Ishikawa (cell line): ENCODE data around the gene LRRC45.

Experiments
- CEBPB ChIP-seq: IDR thresholded peaks from 2 replicates; pipeline ENCODE4 v1.6.1; 2012
- EP300 ChIP-seq: IDR thresholded peaks from 2 replicates; pipeline ENCODE4 v1.6.1; 2012; ENCODE audit warnings: borderline replicate concordance
- FOXM1 ChIP-seq: IDR thresholded peaks from 2 replicates; pipeline ENCODE4 v1.6.1; 2012; ENCODE audit warnings: low read depth, borderline replicate concordance
- NFIC ChIP-seq: IDR thresholded peaks from 2 replicates; pipeline ENCODE4 v1.6.1; 2012
- RAD21 ChIP-seq: IDR thresholded peaks from 2 replicates; pipeline ENCODE4 v1.6.1; 2012; ENCODE audit warnings: low read depth
- TAF1 ChIP-seq: IDR thresholded peaks from 2 replicates; pipeline ENCODE4 v1.6.1; 2012; ENCODE audit warnings: low read depth, mild to moderate bottlenecking
- TCF12 ChIP-seq: IDR thresholded peaks from 2 replicates; pipeline ENCODE4 v1.6.1; 2012; ENCODE audit warnings: low read depth
- TEAD4 ChIP-seq: IDR thresholded peaks from 2 replicates; pipeline ENCODE4 v1.6.1; 2012
- YY1 ChIP-seq: IDR thresholded peaks from 2 replicates; pipeline ENCODE4 v1.6.1; 2012; ENCODE audit warnings: low read depth
- TF ChIP-seq, protein P1 (sequence below): IDR thresholded peaks from 2 replicates; pipeline ENCODE4 v1.6.1; 2012
- TF ChIP-seq, protein P2 (sequence below): IDR thresholded peaks from 2 replicates; pipeline ENCODE4 v1.6.1; 2012; ENCODE audit warnings: low read depth, mild to moderate bottlenecking
- TF ChIP-seq, protein P3 (sequence below): IDR thresholded peaks from 2 replicates; pipeline ENCODE4 v1.6.1; 2012

DNA sequence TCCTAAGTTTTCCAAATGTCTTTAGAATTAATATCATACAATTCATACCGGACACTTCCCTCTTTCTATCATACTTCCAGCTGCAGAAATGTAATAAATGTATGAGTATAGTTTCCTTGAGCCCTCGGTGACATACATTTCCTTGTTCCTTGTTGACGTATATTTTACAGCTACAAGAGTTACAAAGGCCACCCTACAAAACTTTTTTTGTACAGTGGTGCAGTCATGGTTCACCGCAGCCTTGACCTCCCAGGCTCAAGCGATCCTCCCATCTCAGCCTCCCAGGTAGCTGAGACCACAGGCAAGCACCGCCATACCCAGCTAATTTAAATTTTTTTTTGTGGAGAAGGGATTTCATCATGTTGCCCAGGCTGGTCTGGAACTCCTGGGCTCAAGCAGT, 49.7 kb downstream of the LRRC45 start:
- TF ChIP-seq RAD21 (no peak), FOXM1 (no peak), EP300 (no peak), TEAD4 (no peak), TAF1 (no peak), YY1 (no peak), CEBPB (no peak), NFIC (no peak), TCF12 (no peak)
- TF ChIP-seq, protein P1, sequence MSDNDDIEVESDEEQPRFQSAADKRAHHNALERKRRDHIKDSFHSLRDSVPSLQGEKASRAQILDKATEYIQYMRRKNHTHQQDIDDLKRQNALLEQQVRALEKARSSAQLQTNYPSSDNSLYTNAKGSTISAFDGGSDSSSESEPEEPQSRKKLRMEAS = no peak
- TF ChIP-seq, protein P2, sequence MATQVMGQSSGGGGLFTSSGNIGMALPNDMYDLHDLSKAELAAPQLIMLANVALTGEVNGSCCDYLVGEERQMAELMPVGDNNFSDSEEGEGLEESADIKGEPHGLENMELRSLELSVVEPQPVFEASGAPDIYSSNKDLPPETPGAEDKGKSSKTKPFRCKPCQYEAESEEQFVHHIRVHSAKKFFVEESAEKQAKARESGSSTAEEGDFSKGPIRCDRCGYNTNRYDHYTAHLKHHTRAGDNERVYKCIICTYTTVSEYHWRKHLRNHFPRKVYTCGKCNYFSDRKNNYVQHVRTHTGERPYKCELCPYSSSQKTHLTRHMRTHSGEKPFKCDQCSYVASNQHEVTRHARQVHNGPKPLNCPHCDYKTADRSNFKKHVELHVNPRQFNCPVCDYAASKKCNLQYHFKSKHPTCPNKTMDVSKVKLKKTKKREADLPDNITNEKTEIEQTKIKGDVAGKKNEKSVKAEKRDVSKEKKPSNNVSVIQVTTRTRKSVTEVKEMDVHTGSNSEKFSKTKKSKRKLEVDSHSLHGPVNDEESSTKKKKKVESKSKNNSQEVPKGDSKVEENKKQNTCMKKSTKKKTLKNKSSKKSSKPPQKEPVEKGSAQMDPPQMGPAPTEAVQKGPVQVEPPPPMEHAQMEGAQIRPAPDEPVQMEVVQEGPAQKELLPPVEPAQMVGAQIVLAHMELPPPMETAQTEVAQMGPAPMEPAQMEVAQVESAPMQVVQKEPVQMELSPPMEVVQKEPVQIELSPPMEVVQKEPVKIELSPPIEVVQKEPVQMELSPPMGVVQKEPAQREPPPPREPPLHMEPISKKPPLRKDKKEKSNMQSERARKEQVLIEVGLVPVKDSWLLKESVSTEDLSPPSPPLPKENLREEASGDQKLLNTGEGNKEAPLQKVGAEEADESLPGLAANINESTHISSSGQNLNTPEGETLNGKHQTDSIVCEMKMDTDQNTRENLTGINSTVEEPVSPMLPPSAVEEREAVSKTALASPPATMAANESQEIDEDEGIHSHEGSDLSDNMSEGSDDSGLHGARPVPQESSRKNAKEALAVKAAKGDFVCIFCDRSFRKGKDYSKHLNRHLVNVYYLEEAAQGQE = no peak
- TF ChIP-seq, protein P3, sequence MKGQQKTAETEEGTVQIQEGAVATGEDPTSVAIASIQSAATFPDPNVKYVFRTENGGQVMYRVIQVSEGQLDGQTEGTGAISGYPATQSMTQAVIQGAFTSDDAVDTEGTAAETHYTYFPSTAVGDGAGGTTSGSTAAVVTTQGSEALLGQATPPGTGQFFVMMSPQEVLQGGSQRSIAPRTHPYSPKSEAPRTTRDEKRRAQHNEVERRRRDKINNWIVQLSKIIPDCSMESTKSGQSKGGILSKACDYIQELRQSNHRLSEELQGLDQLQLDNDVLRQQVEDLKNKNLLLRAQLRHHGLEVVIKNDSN = no peak
